ENCODE data around the gene PPP2R2D.

- TF ChIP-seq POLR2AphosphoS5 (IDR thresholded peaks at IDR 0.05; ENCODE audit: borderline replicate concordance, low read depth, low read length) (no peak), EZH2 (IDR thresholded peaks at IDR 0.05) (no peak), FOXP2 (optimal IDR thresholded peaks at IDR 0.05; ENCODE audit: control extremely low read depth, extremely low read length, insufficient read depth) (no peak)
Observed at GRCh38 chr10:131905267-131905571, 4.4 kb downstream of the PPP2R2D start.
